ENCODE data around the gene MFGE8. TPM values are rescaled to one million over a fixed set of nuclear protein-coding genes. Genes with fewer than 3 reads are reported as not detected.

Gene MFGE8
- total and polyA plus RNA-seq, 12 donors = 16.1 to 308 (median 135) TPM

DNA sequence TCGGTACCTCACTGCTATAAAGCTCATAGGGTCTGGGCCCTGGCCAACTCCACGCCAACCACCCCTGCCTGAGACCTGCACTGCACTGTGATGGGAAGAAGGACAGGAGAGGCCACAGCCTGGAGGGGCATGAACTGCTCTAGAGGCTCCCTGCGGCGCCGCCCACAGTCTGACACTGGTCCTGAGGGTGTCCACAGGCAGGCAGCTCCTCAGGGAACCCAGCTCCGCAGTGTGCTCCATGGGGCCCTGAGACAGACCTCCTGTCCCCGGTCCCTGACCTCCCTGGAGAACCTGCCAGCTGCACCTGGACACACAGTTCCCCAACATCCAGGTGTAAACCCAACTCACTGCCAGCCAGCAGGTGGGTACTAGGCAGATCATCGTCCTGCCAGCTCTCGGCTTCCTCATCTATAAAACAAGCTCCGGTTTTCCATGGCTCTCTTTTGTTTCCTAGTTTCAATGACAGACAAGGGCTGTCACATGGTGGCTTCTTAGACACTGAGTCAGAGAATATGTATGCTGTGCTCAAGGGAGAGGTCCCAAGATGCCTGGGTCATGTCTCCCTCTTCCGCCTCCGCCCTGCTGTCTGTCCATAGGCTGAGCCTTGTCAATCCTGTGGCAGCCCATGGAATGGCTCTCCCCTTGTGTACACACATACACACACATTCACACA, 12.7 kb downstream of the MFGE8 start:
- intact Hi-C loops (cut with DNase I) = loop anchor here (10.0 kb wide), 1 partner anchor 284 kb away; no protein-coding TSS in a partner anchor
- TF ChIP-seq, protein P1, sequence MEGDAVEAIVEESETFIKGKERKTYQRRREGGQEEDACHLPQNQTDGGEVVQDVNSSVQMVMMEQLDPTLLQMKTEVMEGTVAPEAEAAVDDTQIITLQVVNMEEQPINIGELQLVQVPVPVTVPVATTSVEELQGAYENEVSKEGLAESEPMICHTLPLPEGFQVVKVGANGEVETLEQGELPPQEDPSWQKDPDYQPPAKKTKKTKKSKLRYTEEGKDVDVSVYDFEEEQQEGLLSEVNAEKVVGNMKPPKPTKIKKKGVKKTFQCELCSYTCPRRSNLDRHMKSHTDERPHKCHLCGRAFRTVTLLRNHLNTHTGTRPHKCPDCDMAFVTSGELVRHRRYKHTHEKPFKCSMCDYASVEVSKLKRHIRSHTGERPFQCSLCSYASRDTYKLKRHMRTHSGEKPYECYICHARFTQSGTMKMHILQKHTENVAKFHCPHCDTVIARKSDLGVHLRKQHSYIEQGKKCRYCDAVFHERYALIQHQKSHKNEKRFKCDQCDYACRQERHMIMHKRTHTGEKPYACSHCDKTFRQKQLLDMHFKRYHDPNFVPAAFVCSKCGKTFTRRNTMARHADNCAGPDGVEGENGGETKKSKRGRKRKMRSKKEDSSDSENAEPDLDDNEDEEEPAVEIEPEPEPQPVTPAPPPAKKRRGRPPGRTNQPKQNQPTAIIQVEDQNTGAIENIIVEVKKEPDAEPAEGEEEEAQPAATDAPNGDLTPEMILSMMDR (IDR thresholded peaks at IDR 0.05) = no peak
- no peak for TF ChIP-seq POLR2A (IDR thresholded peaks at IDR 0.05)
- Histone ChIP-seq H3K9me3 (replicated peaks in 1 of 3) (no peaks in the 10 kb centered on the region), H3K4me3 (no peak overlapping the region), H3K27ac (no peak overlapping the region), H3K4me1 (replicated peaks in 1 of 2) (peaks cover 2 to 11% of the 10 kb centered on the region in 2 donors), H3K27me3 (no peaks in the 10 kb centered on the region), H3K36me3 (replicated peaks in 1 of 2) (peaks cover 0 to 16% of the 10 kb centered on the region in 2 donors)
- WGBS, 4 donors = 93 to 95% (median 93%) methylated on average over 7 to 12 of the region's 12 CpGs
- DNase-seq = no peak

GRCh38 chr15:88899251-88899650, 13.9 kb downstream of the MFGE8 start:
- intact Hi-C loops (cut with DNase I) = no loop called here
- H3K36me3 ChIP-seq (replicated peaks in 1 of 2) = peaks cover 0 to 13% of the 10 kb centered on the region in 2 donors
- DNase-seq = no peak
- peaks cover 10% of the 10 kb centered on the region for H3K27me3 ChIP-seq
- peaks cover 9 to 13% of the 10 kb centered on the region in 2 donors for H3K4me1 ChIP-seq (replicated peaks in 1 of 2)
- H3K27ac ChIP-seq = no peak overlapping the region
- no peak overlapping the region for H3K4me3 ChIP-seq
- H3K9me3 ChIP-seq (replicated peaks in 1 of 3) = no peaks in the 10 kb centered on the region
- WGBS, 4 donors = 93 to 96% (median 95%) methylated on average over 9 of the region's 9 CpGs
- no peak for TF ChIP-seq POLR2A (IDR thresholded peaks at IDR 0.05)
- TF ChIP-seq, protein P1 (IDR thresholded peaks at IDR 0.05) = no peak

DNA sequence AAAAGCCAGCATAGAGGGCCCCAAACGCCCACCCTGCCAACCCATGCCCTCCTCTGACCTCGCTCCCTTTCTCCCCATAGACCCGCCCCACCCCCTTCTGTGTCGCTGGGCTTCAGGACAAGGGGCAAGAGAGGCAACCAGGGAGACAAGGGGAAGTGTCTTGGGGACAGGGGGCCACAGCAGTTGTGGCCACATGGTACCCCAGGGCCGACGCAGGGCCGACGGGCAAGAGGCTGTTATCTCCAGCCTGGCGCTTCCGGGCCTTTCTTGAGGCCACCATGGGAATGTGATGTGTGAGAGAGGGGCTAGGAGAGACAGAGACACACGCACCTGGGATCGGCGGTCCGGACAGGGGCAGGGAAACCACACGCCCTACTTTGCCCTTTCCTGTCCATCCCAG, 14.4 kb downstream of the MFGE8 start:
- H3K9me3 ChIP-seq (replicated peaks in 1 of 3) = no peaks in the 10 kb centered on the region
- H3K36me3 ChIP-seq (replicated peaks in 1 of 2) = peaks cover 0 to 7% of the 10 kb centered on the region in 2 donors
- H3K4me1 ChIP-seq (replicated peaks in 1 of 2) = peaks cover 9 to 13% of the 10 kb centered on the region in 2 donors
- no peak overlapping the region for H3K4me3 ChIP-seq
- no peak for DNase-seq
- H3K27ac ChIP-seq = no peak overlapping the region
- peaks cover 14% of the 10 kb centered on the region for H3K27me3 ChIP-seq
- WGBS, 4 donors = 84 to 92% (median 89%) methylated on average over 14 to 15 of the region's 15 CpGs
- intact Hi-C loops (cut with DNase I) = no loop called here
- TF ChIP-seq, protein P1 (IDR thresholded peaks at IDR 0.05) = no peak
- TF ChIP-seq POLR2A (IDR thresholded peaks at IDR 0.05) = no peak

DNA sequence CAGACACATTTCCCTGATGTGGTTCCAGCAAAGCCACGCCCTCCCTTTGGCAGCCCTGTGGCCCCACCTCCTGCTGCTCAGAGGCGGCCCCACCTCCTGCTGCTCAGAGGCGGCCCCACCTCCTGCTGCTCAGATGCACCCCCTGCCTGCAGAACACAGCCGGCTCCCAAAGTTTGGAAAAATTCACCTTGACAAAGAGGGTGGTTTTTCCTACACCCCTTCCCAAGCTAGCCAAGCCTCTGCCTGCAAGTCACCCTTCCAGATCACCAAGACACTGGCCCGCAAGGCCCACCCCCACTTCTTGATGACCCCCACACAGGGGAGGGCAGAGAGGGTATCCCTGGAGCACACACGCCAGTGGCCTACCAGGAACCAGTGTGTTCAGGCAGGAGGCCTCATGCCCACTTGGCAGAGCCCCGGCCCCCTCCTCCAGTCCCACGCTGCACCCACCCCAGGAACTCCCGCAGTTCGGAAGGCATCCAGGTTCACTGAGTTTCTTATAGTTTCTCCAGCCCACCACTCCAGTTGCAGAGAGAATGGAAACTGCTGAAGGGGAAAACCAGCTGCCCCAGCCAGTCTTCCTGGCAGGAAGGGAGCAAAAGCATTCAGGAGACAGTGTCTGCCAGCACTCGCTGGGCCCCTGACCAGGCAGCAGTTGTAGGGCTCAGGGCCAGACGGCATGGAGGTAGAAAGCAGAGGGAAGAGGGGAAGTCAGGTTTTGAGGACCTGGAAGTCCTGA, 15.6 kb downstream of the MFGE8 start:
- TF ChIP-seq POLR2A (IDR thresholded peaks at IDR 0.05) = no peak
- TF ChIP-seq, protein P1 (IDR thresholded peaks at IDR 0.05) = peak; percentile 38 to 62 (median 56)
- Histone ChIP-seq H3K27ac (peak overlapping the region in 1 of 5 donors; percentile 60), H3K9me3 (replicated peaks in 1 of 3) (no peaks in the 10 kb centered on the region), H3K4me3 (no peak overlapping the region), H3K27me3 (peaks cover 14% of the 10 kb centered on the region), H3K36me3 (replicated peaks in 1 of 2) (peaks cover 0 to 4% of the 10 kb centered on the region in 2 donors), H3K4me1 (replicated peaks in 1 of 2) (peaks cover 9 to 13% of the 10 kb centered on the region in 2 donors)
- intact Hi-C loops (cut with DNase I) = no loop called here
- WGBS, 4 donors = 33 to 76% (median 46%) methylated on average over 9 to 12 of the region's 12 CpGs
- DNase-seq = peak; percentile 67 to 89 (median 87)

Data from adrenal gland (tissue), 12 donors.